DMS114 treated with DMSO at 0.1 percent for 48 hours (cell line): Measurements from ENCODE around the gene ZC3H10.

Source experiments
- DNase-seq: peaks from one replicate; lab custom pipeline; 2025; ENCODE audit not compliant: unreplicated experiment; lab: John Stamatoyannopoulos, UW

The ZC3H10 gene

GRCh38 chr12:56126732-56127239 lies 8.7 kb downstream of the ZC3H10 start:
- DNase-seq, result no peak

- DNase-seq, result no peak
Observed at GRCh38 chr12:56127485-56127887, 9.4 kb downstream of the ZC3H10 start.

GRCh38 chr12:56127888-56128669 lies 10.0 kb downstream of the ZC3H10 start, which contains the start of gene ESYT1:
TSS of gene ESYT1 (plus strand) at chr12:56128267. CDS start at chr12:56128320, 53 bp downstream.
- peak; percentile 100 for DNase-seq

GRCh38 chr12:56128670-56129205 lies 10.7 kb downstream of the ZC3H10 start:
- DNase-seq, result no peak

GRCh38 chr12:56129206-56129941 lies 11.3 kb downstream of the ZC3H10 start:
- DNase-seq, result no peak

GRCh38 chr12:56129942-56130495 lies 12.0 kb downstream of the ZC3H10 start:
- DNase-seq, result no peak

GRCh38 chr12:56130876-56131275 lies 12.8 kb downstream of the ZC3H10 start:
- DNase-seq, result no peak

- DNase-seq, result no peak
Observed at GRCh38 chr12:56134897-56135296, 16.8 kb downstream of the ZC3H10 start.

GRCh38 chr12:56137853-56138571 lies 19.9 kb downstream of the ZC3H10 start:
- DNase-seq, result no peak

GRCh38 chr12:56141946-56142784 lies 24.1 kb downstream of the ZC3H10 start:
- DNase-seq, result no peak

- no peak for DNase-seq
Observed at GRCh38 chr12:56143217-56143616, 25.2 kb downstream of the ZC3H10 start.

GRCh38 chr12:56143870-56144269 lies 25.8 kb downstream of the ZC3H10 start:
- DNase-seq, result no peak

GRCh38 chr12:56145217-56145616 lies 27.2 kb downstream of the ZC3H10 start:
- no peak for DNase-seq

GRCh38 chr12:56146492-56147460 lies 28.7 kb downstream of the ZC3H10 start:
- DNase-seq, result no peak

GRCh38 chr12:56150563-56150962 lies 32.5 kb downstream of the ZC3H10 start:
- DNase-seq, result no peak

GRCh38 chr12:56151672-56152131 lies 33.6 kb downstream of the ZC3H10 start:
- DNase-seq, result peak; percentile 64

GRCh38 chr12:56152132-56152755 lies 34.2 kb downstream of the ZC3H10 start, which contains the start of gene MYL6B:
TSS of gene MYL6B (plus strand) at chr12:56152587. CDS start at chr12:56153919, 1,332 bp downstream.
- DNase-seq, result peak; percentile 84
